HG03469 (cell line): ENCODE data around the gene PGAM5.

Experiments used
- ATAC-seq: cut with Tn5 transposase; IDR thresholded peaks from one replicate; pipeline ENCODE4 v1.9.1; 2021; ENCODE audit warnings: mild to moderate bottlenecking, moderate library complexity, moderate number of reproducible peaks; ENCODE audit not compliant: unreplicated experiment

PGAM5 gene

DNA sequence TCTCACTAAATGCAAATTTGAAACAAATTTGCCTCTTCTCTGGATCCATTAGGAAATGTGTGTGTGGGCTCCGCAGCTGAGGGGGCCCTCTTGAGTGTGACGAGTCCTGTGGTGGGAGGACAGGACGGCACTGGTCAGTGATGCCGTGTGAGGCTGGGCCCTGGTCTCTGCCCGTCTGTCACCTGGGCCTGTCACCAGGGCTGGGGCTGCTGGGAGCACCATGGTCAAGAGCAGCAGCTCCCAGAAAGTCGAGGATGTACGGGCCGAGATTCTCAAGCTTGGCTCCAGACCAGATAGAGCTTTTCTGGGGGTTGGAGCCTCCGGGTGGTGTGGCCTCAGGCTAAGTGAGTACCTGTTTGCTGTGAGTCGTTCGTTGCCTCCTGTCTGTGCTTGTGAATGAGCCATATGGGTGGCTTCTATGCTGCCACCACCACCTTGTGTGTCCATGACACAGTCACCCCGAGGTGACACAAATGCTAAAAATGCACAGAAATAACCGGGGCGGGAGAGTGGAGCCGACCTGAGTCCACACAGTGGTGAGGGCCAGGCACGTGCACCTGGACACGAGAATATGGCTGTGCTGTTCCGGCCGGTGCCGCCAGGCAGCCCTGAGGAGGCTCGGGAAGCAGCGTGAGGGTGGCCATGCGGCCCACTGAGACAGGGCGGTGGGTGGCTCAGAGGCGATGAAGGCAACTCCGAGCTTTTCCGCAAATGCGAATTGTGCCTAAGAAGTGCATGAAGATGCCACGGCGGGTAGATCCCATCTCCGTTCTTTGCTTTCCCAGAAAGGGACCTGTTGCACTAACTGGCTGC lies 8.7 kb downstream of the PGAM5 start:
- no peak for ATAC-seq

DNA sequence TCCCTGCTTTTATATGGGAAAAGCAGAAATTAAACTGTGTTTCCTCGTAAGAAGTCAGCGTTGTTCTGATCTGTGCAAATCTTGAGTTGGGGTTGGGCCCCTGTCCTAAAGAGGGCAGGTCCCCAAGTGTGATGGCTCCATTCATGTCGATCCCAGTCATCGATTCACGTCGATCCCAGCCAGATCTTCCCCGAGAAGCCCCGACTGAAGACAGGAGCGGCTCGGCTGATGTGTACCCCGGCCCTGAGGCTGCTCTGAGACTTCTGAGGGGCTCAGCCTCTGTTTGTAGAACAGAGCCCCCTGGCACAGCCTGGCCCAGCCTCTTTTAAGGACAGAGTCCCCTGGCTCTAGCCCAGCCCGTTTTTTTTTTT lies 9.3 kb downstream of the PGAM5 start:
- no peak for ATAC-seq

DNA sequence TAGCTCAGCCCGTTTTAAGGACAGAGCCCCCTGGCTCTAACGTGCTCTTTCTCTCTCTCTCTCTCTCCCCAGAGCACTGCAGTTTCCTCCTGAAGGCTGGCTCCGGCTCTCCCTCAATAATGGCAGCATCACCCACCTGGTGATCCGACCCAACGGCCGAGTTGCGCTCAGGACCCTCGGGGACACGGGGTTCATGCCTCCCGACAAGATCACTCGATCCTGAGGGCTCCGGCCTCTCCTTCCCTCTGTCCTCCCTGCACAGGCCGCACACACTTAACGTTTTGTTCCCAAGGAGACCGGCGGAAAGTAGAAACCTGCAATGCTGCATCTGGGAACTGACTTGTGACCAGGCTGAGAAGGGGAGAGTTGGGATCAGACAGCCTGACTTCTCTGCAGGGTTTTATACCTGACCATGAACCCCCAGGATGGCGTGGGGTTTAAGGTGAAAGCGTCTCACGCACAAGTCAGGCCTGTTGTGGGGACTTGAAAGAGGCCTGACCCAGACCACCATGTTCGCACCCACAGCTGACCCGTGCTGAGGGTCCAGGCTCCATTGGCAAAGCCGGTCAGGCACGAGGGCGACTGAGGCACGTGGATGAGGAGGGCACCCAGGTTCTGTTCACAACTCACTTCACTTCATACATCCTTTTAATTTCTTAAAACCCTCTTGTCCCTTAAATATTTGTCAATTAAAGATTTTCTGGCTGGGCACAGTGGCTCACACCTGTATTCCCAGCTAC lies 10.1 kb downstream of the PGAM5 start:
- ATAC-seq = no peak

DNA sequence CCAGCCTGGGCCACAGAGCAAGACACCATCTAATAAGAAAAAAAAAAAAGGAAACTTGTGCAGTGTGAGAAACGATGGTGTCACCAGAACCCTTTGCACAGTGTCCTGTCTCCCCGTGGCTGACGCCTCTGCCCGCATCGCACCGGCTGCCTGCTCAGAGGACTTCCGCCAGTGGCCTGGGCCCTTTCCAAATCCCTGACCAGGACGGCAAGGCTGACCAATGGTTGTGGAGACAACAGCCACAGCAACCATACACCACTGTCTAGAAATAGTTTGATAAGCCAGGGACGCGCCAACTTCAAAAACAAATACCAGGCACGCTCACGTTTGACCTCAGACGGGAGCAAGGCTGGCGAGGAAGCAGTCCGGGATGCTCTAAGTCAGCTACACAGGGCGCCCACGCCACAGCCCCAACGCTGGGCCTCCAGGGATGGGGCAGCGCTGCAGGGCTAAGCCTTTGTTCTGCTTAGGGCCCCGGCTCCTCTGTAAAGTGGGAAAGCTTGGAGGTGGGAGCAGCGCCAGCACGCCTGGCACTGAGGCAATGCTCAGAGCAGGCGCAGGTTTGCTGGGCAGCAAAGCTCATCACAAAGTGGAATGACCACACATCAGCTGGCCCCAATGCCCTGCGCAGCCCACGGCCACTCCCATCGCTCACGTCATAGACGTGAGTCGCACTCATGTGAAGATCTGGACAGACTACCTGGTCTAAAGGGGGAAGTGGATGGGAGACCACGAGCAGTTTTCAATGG lies 12.5 kb downstream of the PGAM5 start:
- ATAC-seq = no peak

DNA sequence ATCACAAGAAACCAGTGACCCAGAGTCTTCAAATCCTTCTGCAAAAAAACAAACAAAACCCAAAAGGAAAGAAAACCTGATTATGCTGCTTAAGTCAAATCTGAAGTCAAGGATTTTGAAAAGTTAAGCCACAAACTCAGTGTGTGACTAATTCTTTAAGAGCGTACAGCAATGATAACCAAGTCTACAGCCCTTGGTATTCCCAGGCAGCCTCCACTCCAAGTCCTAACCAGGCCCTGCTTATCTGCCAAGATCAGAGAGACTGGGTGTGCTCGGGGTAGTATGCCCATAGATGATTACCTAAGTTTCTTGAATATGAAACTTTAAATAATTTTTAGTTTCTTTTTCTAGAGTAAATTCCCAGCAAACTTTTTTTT lies 13.1 kb downstream of the PGAM5 start:
- ATAC-seq = no peak

DNA sequence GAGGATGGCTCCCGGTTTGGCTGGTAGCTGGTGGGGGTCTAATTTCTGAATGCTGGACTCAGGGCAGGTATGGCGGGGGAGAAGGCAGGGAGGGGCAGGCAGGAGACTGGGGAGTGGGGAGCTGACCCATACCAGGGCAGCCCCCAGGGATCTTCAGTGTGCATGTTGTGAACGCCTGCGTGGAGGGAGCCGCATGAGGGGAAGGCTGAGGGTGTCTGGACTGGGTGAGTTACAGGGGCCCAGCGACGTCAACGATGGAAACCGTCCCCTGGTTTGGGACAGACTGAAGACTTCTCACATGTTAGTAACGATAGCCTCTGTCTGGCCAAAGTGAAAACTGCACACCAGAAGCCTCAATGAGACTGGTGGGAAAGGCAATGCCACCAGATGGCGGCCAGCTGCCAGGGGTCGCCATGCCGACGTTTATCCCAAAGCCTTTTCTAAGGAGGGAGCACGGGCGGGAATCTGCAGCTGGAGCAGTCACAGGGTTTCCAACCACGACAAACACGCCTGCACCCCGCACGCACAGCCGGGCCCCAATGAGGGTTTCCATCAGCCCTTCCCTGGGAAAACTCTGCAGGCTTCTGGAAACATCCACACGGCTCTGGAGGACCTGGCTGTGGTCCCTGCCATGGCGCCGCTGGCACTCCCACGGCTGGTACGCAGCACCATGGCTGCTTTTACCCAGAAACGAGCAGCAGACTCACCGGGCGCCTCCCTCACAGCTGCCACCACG lies 14.0 kb downstream of the PGAM5 start:
- no peak for ATAC-seq

DNA sequence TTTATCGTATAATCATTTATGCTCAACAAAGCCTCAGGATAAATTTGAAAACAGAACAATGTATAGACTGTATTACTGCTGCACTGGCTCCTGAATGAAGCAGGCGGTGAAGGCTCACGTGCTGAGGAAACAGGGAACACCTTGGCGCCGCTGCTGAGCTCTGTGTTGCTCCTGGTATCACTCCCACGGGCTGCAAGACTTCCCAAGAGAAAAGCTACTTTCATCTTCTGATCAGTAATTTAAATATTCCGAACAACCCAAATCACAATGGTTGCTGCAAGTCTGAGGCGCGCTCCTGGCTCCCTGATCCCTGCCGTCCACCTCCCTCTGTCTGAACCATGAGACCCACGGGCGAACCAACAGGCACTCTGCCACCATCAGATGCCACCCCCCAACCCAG lies 15.7 kb downstream of the PGAM5 start:
- no peak for ATAC-seq

DNA sequence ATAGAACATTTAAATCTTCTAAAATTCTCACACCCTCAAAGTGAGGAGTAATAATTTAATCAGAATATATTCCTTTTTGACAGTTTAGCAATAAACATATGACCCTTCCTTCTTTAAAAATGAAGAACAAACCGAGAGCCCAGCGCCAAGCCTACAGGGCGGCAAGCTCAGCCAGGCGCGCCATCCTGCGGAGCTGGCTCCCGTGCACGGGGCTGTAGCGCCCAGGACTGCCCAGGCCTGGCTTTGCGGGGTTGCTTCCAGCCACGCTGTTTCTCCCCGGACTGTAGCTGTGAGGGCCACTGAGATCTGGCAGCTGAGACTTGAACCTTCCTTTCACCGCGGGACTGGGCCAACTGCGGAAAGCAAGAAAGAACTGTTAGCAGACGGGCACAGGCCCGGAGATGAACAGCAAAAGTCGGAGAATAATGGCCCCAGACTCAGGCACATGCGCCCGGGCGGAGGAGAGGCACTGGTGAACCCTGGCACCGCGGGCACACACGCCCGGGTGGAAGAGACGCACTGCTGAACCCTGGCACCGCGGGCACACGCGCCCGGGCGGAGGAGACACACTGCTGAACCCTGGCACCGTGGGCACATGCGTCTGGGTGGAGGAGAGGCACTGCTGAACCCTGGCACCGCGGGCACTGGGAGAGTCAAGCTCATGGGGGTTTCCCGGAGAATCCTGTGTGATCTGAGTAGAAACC lies 16.6 kb downstream of the PGAM5 start:
- no peak for ATAC-seq

DNA sequence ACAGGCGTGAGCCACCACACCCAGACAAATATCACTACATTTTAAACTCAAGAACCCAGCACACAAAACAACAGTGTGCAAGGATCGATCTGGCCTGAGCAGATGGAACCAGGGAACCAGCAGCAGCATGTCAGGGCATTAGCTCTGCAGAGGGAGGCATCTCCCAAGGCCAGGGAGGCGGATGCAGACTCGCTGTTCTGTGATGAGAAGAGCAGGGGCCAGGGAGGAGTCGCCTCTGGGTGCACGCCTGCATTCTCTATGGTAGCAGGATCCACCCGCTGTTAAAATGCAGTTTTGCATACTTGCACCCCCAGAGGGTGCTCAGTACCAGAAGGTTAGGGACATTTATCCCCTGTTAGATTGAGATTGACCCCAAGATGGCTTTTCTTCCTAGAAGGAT lies 17.9 kb downstream of the PGAM5 start:
- no peak for ATAC-seq

DNA sequence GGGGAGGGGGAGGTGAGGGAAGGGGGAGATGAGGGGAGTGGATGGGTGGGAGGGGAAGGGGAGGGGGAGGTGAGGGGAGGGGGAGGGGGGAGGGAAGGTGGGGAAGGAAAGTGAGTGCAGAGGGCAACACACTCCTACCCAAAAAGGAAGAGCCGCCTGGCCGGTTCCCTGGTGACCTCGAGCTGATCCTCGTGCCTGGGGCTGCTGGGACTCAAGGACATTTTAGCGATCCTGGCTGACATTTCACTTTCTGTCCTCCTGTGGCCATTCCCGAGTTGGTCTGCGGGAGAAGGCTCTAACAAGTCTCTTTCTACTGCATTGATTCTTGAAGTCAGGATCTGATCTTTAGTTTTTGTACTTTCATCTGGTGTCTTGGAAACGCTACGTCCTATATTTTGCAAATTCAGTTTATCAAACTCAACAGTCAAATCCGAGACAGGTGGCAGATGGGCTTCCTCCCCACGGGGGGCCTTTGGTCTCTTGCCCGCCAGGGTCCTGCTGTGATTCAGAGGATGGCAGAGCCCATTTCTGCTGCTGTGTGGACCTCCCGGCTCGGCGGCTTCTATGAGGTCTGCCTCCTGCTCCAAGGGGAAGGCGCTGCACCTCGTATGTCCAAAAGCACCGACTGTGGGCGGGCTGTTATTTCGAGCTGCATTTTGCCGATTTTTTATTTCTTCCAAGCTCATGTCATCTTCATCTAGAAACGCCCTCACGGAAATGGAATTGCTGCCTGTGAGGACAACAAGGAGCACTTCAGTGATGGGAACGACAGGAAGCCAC lies 19.1 kb downstream of the PGAM5 start:
- ATAC-seq = no peak

DNA sequence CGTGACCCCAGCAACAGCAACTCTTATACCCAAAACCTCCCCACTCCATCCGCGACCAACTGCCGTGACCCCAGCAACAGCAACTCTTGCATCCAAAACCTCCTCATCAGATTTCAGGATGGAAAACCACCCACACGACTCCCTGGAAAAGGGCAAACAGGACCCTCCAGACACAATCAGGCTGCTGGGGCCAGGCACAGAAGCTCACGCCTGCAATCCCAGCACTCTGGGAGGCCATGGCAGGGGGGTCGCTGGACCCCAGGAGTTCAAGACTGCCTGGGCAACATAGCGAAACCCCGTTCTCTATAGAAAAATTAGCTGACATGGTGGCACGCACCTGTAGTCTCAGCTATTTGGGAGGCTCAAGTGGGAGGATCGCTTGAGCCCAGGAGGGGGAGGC lies 19.7 kb downstream of the PGAM5 start:
- no peak for ATAC-seq

DNA sequence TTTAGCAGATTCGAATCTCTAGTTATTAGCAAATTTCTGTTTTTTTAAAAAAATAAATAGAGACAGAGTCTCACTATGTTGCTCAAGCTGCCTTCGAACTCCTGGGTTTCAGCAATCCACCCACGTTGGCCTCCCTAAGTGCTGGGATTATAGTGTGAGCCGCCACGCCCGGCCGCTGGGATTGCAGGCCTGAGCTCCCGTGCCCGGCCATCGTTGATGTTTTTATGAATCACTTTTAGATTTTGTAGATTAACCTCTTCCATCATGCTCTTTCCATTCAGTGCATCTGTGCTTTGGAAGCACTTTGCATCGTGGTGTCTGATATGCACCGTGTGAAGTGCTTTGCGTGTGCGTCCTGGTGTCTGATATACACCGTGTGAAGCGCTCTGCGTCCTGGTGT lies 20.9 kb downstream of the PGAM5 start:
- ATAC-seq = no peak

DNA sequence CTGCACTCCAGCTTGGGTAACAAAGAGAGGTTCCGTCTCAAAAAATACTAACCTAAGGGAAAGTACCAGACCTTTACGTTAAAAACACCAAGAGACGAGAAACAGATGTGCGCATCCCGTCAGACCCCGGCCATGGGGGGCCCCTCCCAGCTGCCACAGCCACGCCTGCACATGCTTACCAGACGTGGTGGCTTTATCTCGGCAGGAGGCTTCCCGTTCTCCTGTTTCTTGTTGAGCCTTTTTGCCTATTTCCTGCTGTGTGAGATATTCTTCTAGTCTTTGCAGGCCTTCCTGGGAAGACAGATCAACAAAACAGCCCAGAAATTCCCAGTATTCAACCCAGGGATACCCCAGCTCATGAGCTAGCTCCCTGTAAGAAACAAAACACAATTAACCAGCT lies 23.6 kb downstream of the PGAM5 start:
- no peak for ATAC-seq

DNA sequence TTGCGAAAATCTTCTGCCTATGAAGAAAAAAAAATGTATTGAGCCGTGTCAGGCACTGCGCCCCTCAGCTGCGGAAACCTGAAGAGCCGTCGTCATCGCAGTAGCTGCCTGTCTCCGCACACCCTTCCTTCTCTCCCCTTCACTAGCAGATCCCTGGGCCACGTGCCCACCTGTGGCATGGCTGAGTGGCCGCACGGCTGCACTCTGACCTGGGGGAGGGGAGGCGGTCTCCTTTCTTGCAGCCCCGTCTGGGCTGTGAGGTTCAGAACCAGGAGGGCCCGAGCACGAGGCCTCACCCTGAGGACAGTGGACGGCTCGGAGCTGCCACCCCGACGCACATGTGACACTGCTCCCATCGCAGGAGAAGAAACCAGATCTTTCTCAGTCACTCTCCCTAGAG lies 24.9 kb downstream of the PGAM5 start:
- ATAC-seq = no peak

DNA sequence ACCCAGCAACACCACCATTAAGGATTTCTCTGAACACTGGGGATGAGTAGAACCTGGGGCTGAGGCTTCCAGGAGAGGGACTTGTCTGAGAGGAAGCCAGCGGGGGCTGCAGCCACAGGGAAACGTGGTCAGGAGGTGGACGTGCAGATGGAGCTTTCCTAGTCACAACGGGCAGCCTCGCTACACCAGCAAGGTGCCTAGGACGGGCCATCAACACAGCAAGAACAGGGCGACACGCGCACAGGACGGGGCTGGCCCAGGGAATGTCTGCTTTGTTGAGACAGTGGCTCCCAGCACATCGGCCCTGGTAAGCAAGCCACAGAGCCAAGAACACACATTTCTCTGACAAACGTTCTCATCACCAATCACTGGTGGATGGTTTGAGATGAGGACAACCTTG lies 25.7 kb downstream of the PGAM5 start:
- no peak for ATAC-seq

DNA sequence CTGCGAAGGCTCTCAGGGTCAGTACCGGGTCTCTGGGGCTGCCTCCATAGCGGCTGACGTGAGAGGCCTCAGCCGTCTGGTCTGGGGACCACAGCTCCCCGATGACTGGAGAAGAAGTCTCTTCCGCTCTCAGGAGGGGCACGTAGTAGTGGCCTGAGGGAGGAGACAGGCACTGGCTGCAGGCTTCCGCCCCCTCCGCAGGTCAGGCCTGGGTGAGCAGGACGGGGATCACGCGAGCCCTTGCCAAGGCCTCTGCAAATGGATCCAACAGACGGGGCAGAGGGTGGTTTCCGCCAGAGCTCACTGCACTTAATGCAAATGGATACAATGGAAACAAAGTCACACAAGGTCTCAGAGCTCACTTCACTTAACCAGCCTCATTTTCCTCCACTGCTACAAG lies 26.3 kb downstream of the PGAM5 start:
- no peak for ATAC-seq

DNA sequence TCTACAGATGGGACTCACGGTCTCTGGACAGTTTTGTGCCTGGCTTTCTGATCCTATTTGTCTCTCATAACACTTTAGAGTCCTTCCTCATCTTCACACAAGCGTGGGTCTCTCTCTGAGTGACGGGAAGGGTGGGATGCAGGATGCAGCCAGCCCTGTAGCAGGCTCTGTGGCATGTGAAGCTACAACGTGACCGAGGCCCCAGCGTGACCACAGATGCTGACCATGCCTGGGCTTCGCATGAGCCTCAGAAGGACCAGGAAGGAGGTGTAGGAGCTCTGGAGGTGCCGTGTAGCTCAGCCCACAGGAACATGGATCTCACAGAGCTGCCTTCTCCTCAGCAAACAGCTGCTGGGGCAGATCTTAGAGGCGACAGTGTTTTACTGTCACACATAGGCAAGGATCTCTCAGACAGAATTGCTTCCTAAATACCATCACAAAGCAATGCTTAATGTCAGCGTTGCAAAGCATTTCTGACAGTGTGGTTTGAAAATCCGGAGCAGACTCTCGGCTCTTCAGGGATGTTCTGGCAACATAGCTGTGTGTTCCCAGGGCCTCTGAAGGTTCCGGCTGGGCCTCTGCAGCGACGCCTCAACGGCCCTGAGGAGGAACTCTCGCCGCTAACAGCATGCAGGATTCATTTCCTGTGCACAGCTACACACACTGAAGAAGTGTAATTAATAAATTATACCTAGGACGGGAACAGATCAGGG lies 29.1 kb downstream of the PGAM5 start:
- no peak for ATAC-seq

DNA sequence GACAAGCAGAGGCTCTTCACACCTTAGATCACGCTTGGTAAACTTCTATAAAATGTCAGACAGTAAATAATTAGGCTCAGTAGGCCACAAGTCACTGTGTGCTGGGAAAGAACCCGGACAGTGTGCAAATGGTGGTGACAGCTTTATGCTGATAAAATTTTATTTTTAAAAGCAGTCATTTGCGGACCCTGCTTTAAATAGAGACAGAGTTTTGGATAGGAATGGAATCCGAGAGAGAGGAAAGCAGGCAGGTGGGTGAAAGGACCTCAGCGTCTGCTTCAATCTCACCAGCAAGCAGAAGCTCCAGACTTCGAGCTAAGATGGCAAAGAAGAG lies 29.6 kb downstream of the PGAM5 start:
- no peak for ATAC-seq

DNA sequence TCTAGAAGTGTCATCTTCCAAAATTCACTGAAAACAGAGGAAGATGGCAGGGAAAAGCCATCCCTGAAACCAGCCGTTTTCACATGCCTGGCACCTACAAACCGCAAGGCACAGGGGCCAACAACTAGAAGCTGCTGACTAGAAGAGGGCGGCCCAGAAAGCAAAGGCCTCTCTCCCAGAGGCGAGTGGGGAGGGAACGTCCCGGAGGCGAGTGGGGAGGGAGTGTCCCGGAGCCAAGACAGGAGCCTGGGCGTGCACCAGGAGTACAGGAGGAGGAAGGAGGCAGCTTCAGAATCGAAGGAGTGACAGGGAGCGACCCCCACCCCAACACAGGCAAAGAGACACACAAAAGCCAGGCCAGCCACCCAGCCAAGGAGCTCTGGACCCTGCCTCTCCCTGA lies 30.0 kb downstream of the PGAM5 start:
- no peak for ATAC-seq
